A549 (cell line): ENCODE results near the gene PCID2.

Source experiments
- POLR2A ChIP-seq: IDR thresholded peaks from 2 replicates; pipeline ENCODE4 v1.6.1; 2012; ENCODE audit warnings: mild to moderate bottlenecking, low read length
- TF ChIP-seq, protein P1 (sequence below): fragments of >200 bp; sonication (Bioruptor Twin); formaldehyde crosslinking; IDR thresholded peaks from 3 replicates; pipeline ENCODE4 v1.5.1; 2016

GRCh38 chr13:113229161-113229560, 20.7 kb upstream of the PCID2 start:
- TF ChIP-seq, protein P1, sequence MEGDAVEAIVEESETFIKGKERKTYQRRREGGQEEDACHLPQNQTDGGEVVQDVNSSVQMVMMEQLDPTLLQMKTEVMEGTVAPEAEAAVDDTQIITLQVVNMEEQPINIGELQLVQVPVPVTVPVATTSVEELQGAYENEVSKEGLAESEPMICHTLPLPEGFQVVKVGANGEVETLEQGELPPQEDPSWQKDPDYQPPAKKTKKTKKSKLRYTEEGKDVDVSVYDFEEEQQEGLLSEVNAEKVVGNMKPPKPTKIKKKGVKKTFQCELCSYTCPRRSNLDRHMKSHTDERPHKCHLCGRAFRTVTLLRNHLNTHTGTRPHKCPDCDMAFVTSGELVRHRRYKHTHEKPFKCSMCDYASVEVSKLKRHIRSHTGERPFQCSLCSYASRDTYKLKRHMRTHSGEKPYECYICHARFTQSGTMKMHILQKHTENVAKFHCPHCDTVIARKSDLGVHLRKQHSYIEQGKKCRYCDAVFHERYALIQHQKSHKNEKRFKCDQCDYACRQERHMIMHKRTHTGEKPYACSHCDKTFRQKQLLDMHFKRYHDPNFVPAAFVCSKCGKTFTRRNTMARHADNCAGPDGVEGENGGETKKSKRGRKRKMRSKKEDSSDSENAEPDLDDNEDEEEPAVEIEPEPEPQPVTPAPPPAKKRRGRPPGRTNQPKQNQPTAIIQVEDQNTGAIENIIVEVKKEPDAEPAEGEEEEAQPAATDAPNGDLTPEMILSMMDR: no peak
- TF ChIP-seq POLR2A: no peak
